Measurements from ENCODE around the gene CDC45.

Gene CDC45

GRCh38 chr22:19469421-19469820 lies 10.3 kb upstream of the CDC45 start:
- H3K4me1 ChIP-seq (ENCODE audit: control insufficient read depth, insufficient read depth, low read length), result no peaks in the 10 kb centered on the region
- H3K9me3 ChIP-seq (ENCODE audit: control insufficient read depth, insufficient read depth, low read depth, low read length), result no peaks in the 10 kb centered on the region
- no peak overlapping the region for H3K27ac ChIP-seq (ENCODE audit: extremely low read depth, low read depth, low read length)
- TF ChIP-seq ZNF510 (tag by site-specific recombination; IDR thresholded peaks at IDR 0.05; ENCODE audit: insufficient replicate concordance) (no peak), ZNF223 (tag by site-specific recombination; IDR thresholded peaks at IDR 0.05) (no peak), ZNF280D (tag by site-specific recombination; IDR thresholded peaks at IDR 0.05) (no peak), ZNF692 (tag by site-specific recombination; IDR thresholded peaks at IDR 0.05) (no peak), ZIC2 (tag by site-specific recombination; IDR thresholded peaks at IDR 0.05) (no peak), ZBTB48 (tag by site-specific recombination; IDR thresholded peaks at IDR 0.05) (no peak), MEIS1 (CRISPR knock-in tag; IDR thresholded peaks at IDR 0.05; ENCODE audit: borderline replicate concordance) (no peak), YY2 (tag by site-specific recombination; IDR thresholded peaks at IDR 0.05) (no peak), ZNF169 (tag by site-specific recombination; IDR thresholded peaks at IDR 0.05) (no peak), ZFP41 (tag by site-specific recombination; IDR thresholded peaks at IDR 0.05; ENCODE audit: borderline replicate concordance) (no peak), REPIN1 (tag by site-specific recombination; IDR thresholded peaks at IDR 0.05; ENCODE audit: low read depth) (no peak), ZFP69B (tag by site-specific recombination; IDR thresholded peaks at IDR 0.05) (no peak), ZNF514 (tag by site-specific recombination; IDR thresholded peaks at IDR 0.05) (no peak), ZNF664 (tag by site-specific recombination; IDR thresholded peaks at IDR 0.05) (no peak), ZNF184 (tag by site-specific recombination; IDR thresholded peaks at IDR 0.05) (no peak), ZSCAN18 (tag by site-specific recombination; IDR thresholded peaks at IDR 0.05) (no peak), ZNF76 (tag by site-specific recombination; IDR thresholded peaks at IDR 0.05; ENCODE audit: borderline replicate concordance, low read depth) (no peak), MYNN (tag by site-specific recombination; IDR thresholded peaks at IDR 0.05; ENCODE audit: borderline replicate concordance) (no peak), ZNF585B (tag by site-specific recombination; IDR thresholded peaks at IDR 0.05) (no peak)
- CTCF ChIA-PET, result no interaction called here
- POLR2A ChIA-PET, result interaction anchor here (1.0 kb wide), 1 partner anchor 18 kb away, joined by 3 read pairs; no protein-coding TSS in a partner anchor
- peaks cover 4 to 98% of the 10 kb centered on the region in 2 experiments; a peak in 2 of 3 replicates for H3K36me3 ChIP-seq (ENCODE audit: control insufficient read depth in 2 of 2, insufficient read depth in 1 of 2, low read length in 2 of 2)
- no peak overlapping the region for H3K4me3 ChIP-seq (ENCODE audit: low read depth, low read length)

- no peaks in the 10 kb centered on the region for H3K4me1 ChIP-seq (ENCODE audit: control insufficient read depth, insufficient read depth, low read length)
- ChIA-PET CTCF (no interaction called here), POLR2A (no interaction called here)
- peaks cover 4 to 98% of the 10 kb centered on the region in 2 experiments; a peak in 2 of 3 replicates for H3K36me3 ChIP-seq (ENCODE audit: control insufficient read depth in 2 of 2, insufficient read depth in 1 of 2, low read length in 2 of 2)
- no peak overlapping the region for H3K4me3 ChIP-seq (ENCODE audit: low read depth, low read length)
- no peaks in the 10 kb centered on the region for H3K9me3 ChIP-seq (ENCODE audit: control insufficient read depth, insufficient read depth, low read depth, low read length)
- H3K27ac ChIP-seq (ENCODE audit: extremely low read depth, low read depth, low read length), result no peak overlapping the region
- TF ChIP-seq PRDM1 (tag by site-specific recombination; IDR thresholded peaks at IDR 0.05) (no peak), ZNF664 (tag by site-specific recombination; IDR thresholded peaks at IDR 0.05) (no peak), ZNF391 (tag by site-specific recombination; IDR thresholded peaks at IDR 0.05; ENCODE audit: borderline replicate concordance, low read depth) (no peak), ZNF214 (tag by site-specific recombination; IDR thresholded peaks at IDR 0.05; ENCODE audit: borderline replicate concordance) (no peak)
These were observed 9.7 kb upstream of the CDC45 start for GRCh38 chr22:19470010-19470409.

Data from HEK293 (cell line).